Peyer's patch (tissue), 4 donors: ENCODE data around the gene SPEF1.

Experiments
- POLR2A ChIP-seq, 2 donors: fragments of 450-650 bp; IDR thresholded peaks; one replicate each; pipeline ENCODE4 v1.5.1; 2017; ENCODE audit warnings: antibody characterized with exemption in 2 of 2, mild to moderate bottlenecking in 2 of 2, moderate library complexity in 2 of 2
- TF ChIP-seq, protein P1 (sequence below), 6 experiments: fragments of 450-650 bp in 4 of 6; fragments of 200-600 bp in 2 of 6; sonication (generic) in 1 of 6; IDR thresholded peaks; one replicate each; pipeline ENCODE4 v1.5.1; 2017 to 2019; ENCODE audit warnings: antibody characterized with exemption in 6 of 6, mild to moderate bottlenecking in 3 of 6, moderate library complexity in 1 of 6

DNA sequence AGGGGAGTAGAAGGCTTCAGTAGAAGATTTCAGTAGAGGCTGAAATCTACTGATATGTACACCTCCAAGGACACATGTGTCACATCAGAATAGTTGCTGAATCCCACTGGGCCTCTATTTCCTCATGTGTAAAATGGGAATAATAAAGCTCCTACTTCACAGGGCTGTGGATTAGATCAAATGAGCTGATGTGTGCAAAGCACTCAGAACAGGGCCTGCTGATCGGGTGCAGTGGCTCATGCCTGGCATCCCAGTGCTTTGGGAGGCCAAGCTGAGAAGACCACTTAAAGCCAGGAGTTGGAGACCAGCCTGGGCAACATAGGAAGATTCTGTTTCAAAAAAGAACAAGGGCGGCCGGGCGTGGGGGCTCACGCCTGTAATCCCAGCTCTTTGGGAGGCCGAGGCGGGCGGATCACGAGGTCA lies 31.0 kb upstream of the SPEF1 start:
- TF ChIP-seq, protein P1, sequence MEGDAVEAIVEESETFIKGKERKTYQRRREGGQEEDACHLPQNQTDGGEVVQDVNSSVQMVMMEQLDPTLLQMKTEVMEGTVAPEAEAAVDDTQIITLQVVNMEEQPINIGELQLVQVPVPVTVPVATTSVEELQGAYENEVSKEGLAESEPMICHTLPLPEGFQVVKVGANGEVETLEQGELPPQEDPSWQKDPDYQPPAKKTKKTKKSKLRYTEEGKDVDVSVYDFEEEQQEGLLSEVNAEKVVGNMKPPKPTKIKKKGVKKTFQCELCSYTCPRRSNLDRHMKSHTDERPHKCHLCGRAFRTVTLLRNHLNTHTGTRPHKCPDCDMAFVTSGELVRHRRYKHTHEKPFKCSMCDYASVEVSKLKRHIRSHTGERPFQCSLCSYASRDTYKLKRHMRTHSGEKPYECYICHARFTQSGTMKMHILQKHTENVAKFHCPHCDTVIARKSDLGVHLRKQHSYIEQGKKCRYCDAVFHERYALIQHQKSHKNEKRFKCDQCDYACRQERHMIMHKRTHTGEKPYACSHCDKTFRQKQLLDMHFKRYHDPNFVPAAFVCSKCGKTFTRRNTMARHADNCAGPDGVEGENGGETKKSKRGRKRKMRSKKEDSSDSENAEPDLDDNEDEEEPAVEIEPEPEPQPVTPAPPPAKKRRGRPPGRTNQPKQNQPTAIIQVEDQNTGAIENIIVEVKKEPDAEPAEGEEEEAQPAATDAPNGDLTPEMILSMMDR (IDR thresholded peaks at IDR 0.05) = no peak
- no peak for TF ChIP-seq POLR2A (IDR thresholded peaks at IDR 0.05)
